Prostate gland (tissue), 2 donors: ENCODE measurements around the gene TOM1L2.

Experiments
- POLR2A ChIP-seq: fragments of 450-650 bp; IDR thresholded peaks from one replicate; pipeline ENCODE4 v1.6.1; 2016; ENCODE audit warnings: antibody characterized with exemption, mild to moderate bottlenecking
- TF ChIP-seq, protein P1 (sequence below), 4 experiments: fragments of 200-600 bp in 2 of 4; fragments of 450-650 bp in 2 of 4; sonication (generic) in 2 of 4; IDR thresholded peaks; 1 replicate in 3 of 4; 2 replicates in 1 of 4; pipeline ENCODE4 v1.5.1; 2016 to 2019; ENCODE audit warnings: antibody characterized with exemption in 4 of 4, mild to moderate bottlenecking in 2 of 4, moderate library complexity in 2 of 4

DNA sequence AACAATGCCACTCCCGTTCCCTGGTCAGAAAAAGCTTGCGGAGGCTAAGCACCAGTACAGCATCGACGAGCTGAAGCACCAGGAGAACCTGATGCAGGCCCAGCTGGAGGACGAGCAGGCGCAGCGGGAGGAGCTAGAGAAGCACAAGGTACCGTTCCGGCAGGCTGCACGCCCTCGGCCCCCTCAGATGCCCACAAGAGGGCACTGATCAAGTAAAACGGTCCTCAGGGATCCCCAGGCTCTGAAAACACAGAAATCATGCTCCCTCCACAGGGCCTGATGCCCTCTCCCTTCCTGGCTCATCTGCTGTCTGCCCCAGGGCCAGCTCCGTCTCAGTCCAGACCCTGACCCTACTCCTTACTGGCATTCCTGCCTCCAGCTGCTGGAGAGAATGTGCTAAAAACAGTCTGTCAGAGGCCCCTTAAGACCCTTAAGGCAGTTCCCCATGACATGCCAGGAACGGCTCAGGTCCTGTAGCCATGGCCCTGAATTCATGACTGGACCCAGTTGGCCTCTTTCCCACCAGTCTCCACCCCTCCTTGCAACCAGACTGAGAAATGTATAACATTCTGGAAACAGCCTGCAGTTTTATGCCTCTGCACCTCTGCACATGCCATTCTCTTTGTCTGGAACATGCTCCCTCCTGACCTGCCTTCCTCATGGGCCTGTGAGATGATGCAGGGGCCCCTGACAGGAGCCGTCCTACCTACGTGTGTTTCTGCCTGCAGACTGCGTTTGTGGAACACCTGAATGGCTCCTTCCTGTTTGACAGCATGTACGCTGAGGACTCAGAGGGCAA lies 22.3 kb upstream of the TOM1L2 start:
- TF ChIP-seq, protein P1, sequence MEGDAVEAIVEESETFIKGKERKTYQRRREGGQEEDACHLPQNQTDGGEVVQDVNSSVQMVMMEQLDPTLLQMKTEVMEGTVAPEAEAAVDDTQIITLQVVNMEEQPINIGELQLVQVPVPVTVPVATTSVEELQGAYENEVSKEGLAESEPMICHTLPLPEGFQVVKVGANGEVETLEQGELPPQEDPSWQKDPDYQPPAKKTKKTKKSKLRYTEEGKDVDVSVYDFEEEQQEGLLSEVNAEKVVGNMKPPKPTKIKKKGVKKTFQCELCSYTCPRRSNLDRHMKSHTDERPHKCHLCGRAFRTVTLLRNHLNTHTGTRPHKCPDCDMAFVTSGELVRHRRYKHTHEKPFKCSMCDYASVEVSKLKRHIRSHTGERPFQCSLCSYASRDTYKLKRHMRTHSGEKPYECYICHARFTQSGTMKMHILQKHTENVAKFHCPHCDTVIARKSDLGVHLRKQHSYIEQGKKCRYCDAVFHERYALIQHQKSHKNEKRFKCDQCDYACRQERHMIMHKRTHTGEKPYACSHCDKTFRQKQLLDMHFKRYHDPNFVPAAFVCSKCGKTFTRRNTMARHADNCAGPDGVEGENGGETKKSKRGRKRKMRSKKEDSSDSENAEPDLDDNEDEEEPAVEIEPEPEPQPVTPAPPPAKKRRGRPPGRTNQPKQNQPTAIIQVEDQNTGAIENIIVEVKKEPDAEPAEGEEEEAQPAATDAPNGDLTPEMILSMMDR (IDR thresholded peaks at IDR 0.05) = no peak
- no peak for TF ChIP-seq POLR2A
